GM19397 (cell line): ENCODE results near the gene CCNL2.
A peak's percentile ranks its signal among the peaks of the same experiment; 100 is the strongest.

ENCODE experiments used
- ATAC-seq: cut with Tn5 transposase; IDR thresholded peaks from one replicate; pipeline ENCODE4 v1.9.1; 2021; ENCODE audit warnings: mild to moderate bottlenecking, moderate library complexity; ENCODE audit not compliant: unreplicated experiment

Gene CCNL2

DNA sequence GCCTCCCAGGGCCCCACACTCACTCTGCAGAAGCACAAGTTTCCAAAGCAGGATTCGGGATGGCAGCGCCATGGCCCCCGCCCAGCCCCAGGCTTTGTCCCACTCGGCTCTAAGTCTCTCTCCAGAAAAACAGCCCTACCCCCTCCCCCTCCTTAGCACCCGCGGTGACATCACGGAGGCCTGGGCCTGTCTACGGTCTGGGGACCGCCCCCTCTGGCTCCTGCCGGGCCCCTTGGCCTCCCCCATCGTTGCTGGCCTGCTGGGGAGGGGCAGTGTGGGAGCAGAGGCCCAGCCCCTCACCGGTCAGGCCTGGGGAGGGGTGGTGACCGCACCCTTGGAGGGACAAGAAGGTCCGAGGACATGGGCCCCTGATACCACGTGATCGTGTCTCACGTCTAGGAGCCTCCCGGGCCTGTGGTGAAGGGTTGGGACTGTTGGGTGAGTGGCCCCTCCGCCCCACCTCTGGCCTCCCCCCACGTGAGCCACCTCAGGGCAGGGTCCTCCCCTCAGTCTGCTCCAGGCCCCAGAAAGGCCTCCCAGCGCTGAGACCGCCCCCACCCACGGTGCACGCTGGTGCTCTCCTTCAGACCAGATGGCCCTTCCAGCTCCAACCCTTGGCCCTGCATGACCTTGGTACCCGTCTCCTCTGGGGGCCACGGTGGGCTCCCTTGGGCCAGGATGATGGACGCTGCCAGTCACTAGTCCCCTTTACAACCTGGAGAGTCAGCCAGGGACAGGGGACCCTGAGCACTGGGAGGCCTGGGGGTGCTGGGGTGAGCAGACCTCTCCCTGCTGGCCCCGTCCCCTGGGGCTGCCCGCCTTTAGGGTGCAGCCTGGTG, 40.5 kb downstream of the CCNL2 start, which contains the start of gene MXRA8:
Gene MXRA8 (minus strand): TSS at position 123 of the 839 bp plus-strand sequence. CDS start 51 bp downstream, at position 72.
- no peak for ATAC-seq

DNA sequence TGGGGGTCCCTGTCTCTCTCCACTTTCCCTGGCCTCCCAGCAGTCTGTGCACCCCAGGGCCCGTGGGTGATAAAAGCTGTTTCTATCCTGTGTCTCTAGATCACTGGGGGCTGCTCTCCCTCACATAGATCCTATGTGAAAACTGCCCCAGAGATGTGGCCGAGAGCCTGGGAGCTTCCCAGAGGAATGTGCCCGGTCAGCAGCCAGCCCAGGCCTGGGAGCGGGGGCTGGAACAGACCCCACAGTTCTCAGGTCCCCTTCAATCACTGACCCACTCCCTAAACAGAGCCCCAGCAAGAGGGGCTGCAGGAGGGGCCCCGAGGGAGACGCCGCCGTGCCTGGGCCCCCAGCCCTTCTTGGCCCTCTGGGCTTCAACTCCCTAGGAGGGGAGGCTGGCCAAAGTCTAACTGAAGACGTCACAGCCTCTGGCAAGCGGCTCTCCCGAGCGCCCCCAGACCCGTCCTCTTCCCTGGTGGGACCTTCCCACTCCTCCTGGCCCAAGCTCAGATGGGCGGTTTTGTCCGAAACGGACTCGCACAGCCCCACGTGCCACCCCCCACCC, 41.2 kb downstream of the CCNL2 start:
- ATAC-seq, result no peak

DNA sequence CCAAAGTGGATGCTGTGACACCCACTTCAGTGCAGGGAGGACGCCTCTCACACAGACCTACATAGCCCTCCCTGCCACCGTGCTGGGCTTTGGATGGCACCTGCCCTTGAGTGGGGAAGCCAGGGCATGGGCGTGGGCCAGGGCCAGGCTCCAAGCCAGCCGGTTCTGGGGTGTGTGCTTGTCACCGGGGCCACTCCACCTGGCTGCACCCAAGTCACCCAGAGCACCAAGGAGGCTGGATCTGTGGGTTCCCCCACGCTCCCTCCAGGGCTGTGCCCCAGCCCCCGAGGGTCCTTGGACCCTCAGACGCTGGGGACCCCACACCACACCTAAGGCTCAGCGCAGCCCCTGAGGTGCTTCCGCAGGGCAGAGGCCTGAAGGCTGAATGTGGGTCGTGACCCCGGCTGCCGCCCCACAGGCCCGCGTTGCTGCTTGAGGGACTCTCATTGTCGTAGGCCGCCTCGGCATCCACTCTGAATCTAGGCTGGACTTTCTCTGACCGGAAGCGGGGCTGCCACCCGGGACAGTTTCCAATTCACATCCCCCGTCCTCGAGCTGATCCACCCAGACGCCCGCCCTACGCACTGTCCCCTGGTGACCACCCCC, 42.2 kb downstream of the CCNL2 start:
- ATAC-seq, result no peak

- no peak for ATAC-seq
Measured at GRCh38 chr1:1356166-1356795, 42.9 kb downstream of the CCNL2 start.

DNA sequence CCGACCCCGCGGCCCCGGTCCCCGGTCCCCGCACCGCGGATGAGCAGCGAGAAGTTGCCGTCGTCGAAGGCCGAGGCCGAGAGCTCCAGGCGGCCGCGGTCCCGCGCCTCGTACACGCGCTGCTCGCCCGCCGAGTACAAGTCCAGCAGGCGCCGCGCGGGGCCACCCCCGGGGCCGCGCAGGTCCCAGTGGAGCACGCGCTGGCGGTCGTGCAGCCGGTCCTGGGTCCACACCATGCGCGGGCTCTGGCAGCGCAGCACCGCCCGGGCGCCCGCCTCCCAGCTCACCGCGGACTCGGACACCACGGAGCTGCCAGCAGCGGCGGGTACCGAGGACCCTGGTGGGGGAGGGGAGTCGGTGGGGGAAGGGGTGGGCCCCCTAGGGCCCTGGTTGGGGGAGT, 43.7 kb downstream of the CCNL2 start:
- no peak for ATAC-seq

DNA sequence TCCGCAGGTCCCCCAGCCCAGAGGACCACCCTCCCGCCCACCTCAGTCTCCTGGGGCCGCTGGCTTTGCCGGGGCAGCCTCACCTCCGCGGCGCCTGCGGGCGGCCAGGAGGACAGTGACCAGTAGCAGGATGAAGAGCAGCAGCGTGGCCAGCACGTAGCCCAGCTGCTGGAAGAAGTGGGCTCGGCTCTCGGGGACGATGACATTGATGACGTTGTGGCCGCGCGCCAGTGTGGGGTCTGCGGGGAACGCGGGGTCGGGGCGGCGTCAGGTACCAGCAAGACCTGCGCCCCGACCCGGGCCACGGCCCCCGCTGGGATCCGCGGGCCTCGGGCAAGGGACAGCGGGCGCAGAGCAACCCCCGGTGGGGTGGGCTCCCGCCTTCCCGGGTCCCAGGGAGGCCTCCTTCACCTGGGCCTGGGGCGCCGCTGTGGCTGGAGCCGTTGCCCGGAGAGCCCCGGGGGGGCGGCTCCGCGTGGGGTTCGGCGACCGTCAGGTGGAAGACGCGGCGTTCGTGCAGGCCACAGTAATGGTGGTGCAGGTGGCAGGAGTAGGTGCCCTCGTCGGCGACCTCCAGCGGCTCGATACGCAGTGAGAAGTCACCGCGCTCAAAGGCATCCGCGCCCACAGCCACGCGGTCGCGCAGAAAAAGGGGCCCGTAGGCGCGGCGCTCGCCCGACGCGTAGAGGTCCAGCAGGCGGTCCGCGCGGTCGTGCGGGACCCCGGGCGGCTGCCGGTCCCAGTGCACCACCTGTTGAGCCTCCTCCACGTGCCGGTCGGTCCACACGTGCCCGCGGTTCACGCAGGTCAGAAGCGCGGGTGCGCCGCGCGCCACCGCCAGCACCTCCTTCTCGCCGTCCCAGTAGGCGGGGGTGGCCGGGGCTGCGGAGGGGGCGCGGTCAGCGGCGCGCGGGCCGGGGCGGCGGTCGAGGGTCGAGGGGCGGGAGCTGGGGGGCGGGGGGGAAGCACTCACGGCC, 44.6 kb downstream of the CCNL2 start:
- ATAC-seq, result no peak

DNA sequence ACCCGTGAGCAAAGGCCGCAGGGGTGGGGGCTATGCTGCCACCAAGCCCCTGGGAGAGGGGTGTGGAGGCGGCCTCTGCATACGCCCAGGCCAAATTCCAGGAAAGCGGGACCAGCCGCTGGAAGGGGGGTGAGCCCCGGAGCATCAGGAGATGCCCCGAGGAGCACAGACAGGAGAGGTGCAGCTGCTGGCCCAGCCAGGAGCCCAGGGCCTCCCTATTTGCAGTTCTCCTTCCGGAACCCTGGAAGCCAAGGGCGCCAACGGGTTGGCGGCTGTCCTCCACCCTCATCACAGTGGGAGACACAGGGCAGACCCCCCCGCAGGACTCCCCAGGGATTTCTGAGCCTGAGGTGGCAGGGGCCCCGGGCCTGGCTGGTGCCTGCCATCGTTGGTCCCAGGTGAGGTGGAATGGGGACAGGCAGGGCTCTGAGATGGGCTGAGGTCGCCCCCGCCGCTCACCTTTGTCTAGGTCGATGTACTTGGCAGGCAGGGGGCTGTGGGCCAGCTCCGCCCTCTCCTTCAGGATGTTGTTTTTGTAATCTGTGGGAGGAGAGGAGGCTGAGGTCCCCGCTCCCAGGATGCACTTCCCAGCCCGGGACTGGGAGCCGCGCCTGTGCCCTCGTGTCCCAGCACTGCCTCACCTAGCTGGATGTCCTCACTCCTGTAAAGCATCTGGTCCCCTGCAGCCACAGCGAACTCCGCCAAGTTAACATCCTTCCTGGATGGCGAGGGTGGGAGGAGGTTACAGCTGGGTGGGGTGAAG, 45.6 kb downstream of the CCNL2 start:
- ATAC-seq, result no peak

DNA sequence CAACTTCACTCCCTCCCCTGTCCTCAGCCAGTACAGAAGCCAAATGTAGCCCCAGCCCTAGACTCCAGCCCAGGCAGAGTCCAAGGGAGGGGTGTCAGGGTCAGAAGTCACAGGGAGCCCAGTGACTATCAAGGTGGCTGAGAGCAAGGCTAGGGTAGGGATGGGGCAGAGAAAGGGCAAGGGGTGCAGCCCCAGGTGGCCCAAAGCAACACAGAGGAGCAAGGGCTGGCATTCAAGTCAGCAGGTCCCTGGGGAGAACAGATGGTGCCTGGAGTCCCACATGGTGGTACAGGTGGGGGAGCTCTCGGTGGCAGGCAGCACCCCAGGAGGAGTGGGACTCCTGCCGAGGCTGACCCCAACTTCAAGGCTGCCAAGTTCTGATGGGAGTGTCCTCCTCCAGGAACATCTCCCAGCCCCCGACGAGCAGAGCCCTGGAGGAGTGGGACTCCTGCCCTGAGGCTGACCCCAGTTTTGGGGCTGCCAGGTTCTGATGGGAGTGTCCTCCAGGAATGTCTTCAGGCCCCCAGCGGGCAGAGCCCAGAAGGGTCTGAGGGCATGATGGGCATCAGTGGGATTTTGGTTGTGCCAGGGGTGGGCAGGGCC, 46.2 kb downstream of the CCNL2 start:
- no peak for ATAC-seq

DNA sequence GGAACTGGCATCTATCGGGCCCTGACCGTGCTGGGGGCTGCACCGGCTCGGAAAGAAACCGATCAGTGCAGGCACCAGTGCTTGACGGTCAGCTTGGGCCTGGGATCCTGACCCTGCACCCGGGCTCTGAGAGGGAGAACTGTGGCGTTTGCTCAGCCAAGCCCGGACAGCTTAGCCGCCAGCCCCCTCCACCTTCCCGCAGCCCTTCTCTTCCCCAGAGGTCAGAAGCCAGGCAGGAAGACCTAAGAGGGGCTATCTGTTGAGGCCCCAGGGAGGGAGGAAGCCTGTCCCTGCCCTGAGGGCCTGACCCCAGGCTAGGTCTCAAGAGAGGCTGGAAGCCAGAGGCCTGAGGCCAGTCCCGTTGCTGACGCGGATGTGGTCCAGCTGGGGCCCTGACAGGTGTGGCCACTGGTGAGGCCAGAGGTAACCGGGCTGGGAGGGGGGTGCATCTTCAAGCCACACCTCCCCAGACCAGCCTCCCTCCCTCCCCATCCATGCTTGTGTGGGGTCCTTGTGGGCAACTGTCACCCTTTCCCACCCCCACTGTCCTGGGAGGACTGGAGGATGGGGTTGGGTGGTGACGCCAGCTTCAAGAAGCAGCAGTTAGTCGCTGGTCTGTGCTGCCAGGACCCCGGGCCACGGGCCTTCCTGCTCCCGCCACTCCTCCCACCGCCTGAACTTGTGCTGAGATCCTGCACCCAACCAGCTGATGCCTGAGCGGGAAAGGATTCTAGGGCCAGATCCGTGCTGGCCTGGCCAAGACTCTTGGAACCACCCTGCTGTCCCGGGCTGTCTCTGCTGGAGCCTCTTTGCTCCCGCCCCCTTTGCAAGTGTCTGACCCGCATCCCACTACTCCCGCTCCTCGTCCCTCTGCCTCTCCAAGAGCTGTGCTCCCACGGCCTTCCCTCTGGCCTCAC, 47.4 kb downstream of the CCNL2 start:
- no peak for ATAC-seq

- ATAC-seq, result peak; percentile 62
Measured at GRCh38 chr1:1349256-1350012, 49.7 kb downstream of the CCNL2 start, which contains the start of gene DVL1. DVL1 (minus strand) TSS chr1:1349418; CDS start chr1:1349065, 353 bp downstream.

DNA sequence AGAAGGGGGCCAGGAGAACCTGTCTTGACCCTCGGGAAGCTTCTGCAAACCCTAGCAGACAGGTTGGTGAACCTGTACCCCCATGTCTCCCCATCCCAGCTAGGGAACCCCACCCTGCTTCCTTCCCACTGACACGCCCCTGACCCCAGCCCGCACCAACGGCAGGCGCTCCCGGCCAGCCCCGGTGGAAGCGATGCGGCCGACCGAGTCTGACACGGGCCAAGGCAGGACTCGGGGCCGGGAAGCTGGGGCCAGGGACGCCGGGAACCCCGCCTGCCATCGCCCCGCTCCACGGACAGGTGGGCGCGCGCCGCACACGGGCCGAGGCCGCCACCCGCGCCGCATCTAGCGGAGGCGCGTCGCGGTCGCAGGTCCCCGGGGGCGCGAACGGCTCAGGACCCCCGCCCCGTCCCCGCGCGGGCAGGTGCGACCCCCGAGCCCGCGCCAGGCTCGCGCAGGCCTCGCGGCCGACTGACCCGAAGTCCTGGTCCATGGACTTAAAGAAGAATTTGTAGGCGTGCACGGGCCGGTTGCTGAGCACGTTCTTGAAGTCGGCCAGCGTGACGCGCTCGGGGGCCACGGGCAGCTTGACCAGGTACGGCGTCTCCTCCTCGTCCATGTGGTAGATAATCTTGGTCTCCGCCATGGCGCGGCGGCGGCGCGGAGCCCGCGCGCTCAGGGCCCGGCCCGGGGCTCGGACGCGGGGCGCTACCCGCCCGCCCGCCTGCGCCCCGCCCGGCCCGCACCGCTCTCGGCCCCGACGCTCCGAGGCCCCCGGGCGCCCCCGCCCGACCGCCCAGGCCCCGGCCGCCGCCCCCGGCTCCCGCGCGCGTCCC, 50.5 kb downstream of the CCNL2 start:
- peak; percentile 36 for ATAC-seq

DNA sequence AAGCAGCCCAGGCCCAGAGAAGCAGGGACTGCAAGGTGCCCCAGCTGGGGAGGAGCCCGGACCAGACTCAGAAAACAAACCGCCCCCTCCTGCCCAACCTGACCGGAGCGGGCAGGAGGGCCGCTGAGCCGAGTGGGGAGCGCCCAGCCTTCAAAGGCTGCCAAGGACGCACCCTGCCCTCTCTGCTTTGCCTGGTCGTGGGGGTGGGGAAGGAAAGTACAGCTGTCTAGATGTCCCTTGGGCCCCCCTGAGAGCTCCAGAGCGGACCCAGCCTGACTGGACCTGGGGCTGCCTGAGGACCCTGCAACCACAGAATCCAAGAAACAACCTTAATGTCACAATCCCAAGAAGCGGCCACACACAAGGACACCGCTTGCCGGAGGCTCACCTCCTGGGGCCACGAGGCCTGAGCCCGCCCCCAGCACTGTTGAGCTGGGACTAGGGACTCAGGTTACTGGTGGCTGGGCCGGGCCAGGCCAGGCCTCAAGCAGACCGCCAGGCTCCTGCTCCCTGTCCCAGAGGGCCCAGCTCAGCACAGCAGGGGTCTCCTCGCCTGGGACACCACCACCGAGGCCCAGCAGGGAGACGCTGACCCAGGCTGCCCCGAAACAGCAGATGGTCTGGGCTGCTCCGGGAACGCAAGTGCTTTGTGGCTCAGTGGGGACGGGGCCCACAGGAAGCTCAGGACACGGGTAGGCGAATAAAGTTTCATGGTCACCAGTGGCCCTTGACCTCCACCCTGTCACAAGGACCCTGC, 51.3 kb downstream of the CCNL2 start:
- no peak for ATAC-seq

GRCh38 chr1:1347026-1347595, 52.0 kb downstream of the CCNL2 start:
- no peak for ATAC-seq

- ATAC-seq, result no peak
Measured at GRCh38 chr1:1346501-1346890, 52.6 kb downstream of the CCNL2 start.

DNA sequence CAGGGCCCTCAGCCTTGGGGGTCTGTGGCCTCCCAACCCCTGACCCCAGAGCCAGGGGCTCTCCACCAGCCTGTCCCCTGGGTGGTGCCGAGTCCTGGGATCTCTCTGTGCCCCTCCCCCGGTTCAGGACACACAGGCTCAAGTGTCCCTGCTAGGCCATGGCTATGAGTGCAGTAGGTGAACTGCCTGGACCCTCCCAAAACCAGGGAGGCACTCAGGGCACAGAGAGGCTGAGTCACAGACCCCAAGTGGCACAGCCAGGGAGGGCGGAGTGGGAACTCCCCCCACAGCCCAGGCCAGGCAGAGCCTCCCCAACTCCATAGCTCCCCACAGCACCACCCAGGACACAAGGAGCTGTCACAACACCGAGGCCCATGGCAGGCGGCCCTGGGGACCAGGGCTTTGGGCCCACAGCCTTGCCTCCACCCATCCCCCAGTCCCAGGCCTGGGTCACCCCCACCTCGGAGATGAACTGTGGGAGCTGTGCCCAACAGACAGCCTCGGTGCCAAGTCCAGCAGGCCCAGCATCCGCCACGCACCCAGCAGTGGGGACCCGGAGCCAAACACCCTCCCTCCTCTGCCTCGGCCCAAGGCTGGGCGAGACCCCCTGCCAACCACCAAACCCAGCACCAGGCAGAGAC, 53.2 kb downstream of the CCNL2 start:
- ATAC-seq, result no peak
